ENCODE results near the gene KCNC2. TPM values are rescaled to one million over a fixed set of nuclear protein-coding genes. Genes with fewer than 3 reads are reported as not detected.

Gene KCNC2
- total RNA-seq, 1 donor from 2014 or later, result not detected

- Mint-ChIP-seq H3K36me3 (ENCODE audit: low read depth) (no peaks in the 10 kb centered on the region), H3K4me1 (ENCODE audit: low read depth) (no peaks in the 10 kb centered on the region)
- intact Hi-C loops (cut with micrococcal nuclease), result no loop called here
Observed at GRCh38 chr12:75139196-75139595, 70.4 kb downstream of the KCNC2 start.

DNA sequence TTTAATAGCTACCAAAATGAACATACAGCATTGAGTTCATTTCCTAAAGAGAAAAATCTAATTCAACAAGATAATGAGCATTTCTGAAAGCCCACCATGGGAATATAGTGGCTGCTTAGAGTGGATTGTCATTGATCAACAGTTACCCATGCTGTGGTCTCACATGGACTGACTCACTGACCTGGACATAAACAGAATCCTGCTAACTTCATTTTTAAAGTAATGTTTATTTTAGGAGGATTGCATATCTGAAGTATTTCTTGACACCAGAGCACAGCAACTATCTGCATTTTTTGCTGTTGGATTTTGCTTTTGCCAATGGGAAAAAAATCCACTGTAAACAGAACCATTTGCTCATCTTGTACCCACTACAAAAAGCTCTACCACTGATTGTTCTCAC lies 71.7 kb downstream of the KCNC2 start:
- no peak overlapping the region for H3K27ac Mint-ChIP-seq
- H3K4me1 Mint-ChIP-seq (ENCODE audit: low read depth), result no peaks in the 10 kb centered on the region
- intact Hi-C loops (cut with micrococcal nuclease), result no loop called here
- no peaks in the 10 kb centered on the region for H3K9me3 Mint-ChIP-seq
- no peak for DNase-seq (ENCODE audit: low spot score)
- no peaks in the 10 kb centered on the region for H3K36me3 Mint-ChIP-seq (ENCODE audit: low read depth)
- no peaks in the 10 kb centered on the region for H3K27me3 Mint-ChIP-seq (ENCODE audit: low read depth)
- no peak overlapping the region for H3K4me3 Mint-ChIP-seq (ENCODE audit: low read depth)

More at GRCh38 chr12:75139196-75139595, 70.4 kb downstream of the KCNC2 start:
- Mint-ChIP-seq H3K27me3 (ENCODE audit: low read depth) (no peaks in the 10 kb centered on the region), H3K27ac (no peak overlapping the region), H3K4me3 (ENCODE audit: low read depth) (no peak overlapping the region), H3K9me3 (no peaks in the 10 kb centered on the region)
- DNase-seq (ENCODE audit: low spot score), result no peak

DNA sequence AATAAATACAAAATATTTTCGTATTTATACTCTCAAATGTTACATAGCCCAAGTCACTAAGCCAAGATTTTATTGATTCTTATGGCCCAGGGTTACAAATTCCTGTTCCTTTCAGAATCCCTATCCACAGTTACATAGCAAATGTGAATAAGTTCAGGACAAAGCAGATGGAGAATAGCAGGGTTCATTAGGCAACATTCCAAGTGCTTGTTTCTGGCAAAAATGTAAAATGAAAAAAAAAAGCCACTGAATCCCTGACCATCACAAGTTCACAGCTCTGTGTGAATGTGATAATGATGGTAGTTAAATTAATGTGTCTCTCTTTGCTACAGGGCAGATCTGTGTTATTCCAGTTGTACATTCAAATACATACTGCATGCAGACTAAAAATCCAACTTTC lies 74.6 kb downstream of the KCNC2 start:
- no peaks in the 10 kb centered on the region for H3K27me3 Mint-ChIP-seq (ENCODE audit: low read depth)
- no peaks in the 10 kb centered on the region for H3K9me3 Mint-ChIP-seq
- no peaks in the 10 kb centered on the region for H3K4me1 Mint-ChIP-seq (ENCODE audit: low read depth)
- no peaks in the 10 kb centered on the region for H3K36me3 Mint-ChIP-seq (ENCODE audit: low read depth)
- intact Hi-C loops (cut with micrococcal nuclease), result no loop called here
- no peak for DNase-seq (ENCODE audit: low spot score)
- H3K27ac Mint-ChIP-seq, result no peak overlapping the region
- no peak overlapping the region for H3K4me3 Mint-ChIP-seq (ENCODE audit: low read depth)

- Mint-ChIP-seq H3K4me1 (ENCODE audit: low read depth) (no peaks in the 10 kb centered on the region), H3K36me3 (ENCODE audit: low read depth) (no peaks in the 10 kb centered on the region), H3K9me3 (no peaks in the 10 kb centered on the region), H3K4me3 (ENCODE audit: low read depth) (no peak overlapping the region), H3K27ac (no peak overlapping the region), H3K27me3 (ENCODE audit: low read depth) (no peaks in the 10 kb centered on the region)
- DNase-seq (ENCODE audit: low spot score), result no peak
- intact Hi-C loops (cut with micrococcal nuclease), result no loop called here
Observed at GRCh38 chr12:75130811-75131210, 78.8 kb downstream of the KCNC2 start.

DNA sequence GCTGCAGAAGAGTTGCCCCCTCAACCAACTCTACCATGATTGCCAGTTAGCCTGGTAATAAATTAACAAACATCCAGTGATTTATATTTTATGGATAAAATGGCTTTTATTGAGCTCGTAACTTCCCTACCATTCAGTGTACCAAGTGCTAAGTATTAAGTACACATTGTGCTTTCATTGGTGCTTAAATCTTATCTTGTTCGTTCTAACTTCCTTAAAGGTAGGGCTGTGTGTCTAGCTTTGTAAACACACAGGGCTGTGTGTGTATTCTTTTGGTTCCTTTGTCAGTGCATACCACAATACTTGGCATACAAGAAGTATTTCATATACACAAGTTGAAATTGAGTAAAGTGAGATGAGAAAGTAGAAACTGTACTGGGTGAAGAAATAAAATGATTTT lies 80.4 kb downstream of the KCNC2 start:
- Mint-ChIP-seq H3K9me3 (no peaks in the 10 kb centered on the region), H3K4me1 (ENCODE audit: low read depth) (no peaks in the 10 kb centered on the region), H3K4me3 (ENCODE audit: low read depth) (no peak overlapping the region), H3K36me3 (ENCODE audit: low read depth) (no peaks in the 10 kb centered on the region), H3K27ac (no peak overlapping the region), H3K27me3 (ENCODE audit: low read depth) (no peaks in the 10 kb centered on the region)
- no peak for DNase-seq (ENCODE audit: low spot score)
- intact Hi-C loops (cut with micrococcal nuclease), result no loop called here

- intact Hi-C loops (cut with micrococcal nuclease), result no loop called here
- Mint-ChIP-seq H3K27me3 (ENCODE audit: low read depth) (no peaks in the 10 kb centered on the region), H3K27ac (no peak overlapping the region), H3K9me3 (no peaks in the 10 kb centered on the region), H3K4me3 (ENCODE audit: low read depth) (no peak overlapping the region), H3K4me1 (ENCODE audit: low read depth) (no peaks in the 10 kb centered on the region), H3K36me3 (ENCODE audit: low read depth) (no peaks in the 10 kb centered on the region)
- no peak for DNase-seq (ENCODE audit: low spot score)
Observed at GRCh38 chr12:75121036-75121705, 88.5 kb downstream of the KCNC2 start.

DNA sequence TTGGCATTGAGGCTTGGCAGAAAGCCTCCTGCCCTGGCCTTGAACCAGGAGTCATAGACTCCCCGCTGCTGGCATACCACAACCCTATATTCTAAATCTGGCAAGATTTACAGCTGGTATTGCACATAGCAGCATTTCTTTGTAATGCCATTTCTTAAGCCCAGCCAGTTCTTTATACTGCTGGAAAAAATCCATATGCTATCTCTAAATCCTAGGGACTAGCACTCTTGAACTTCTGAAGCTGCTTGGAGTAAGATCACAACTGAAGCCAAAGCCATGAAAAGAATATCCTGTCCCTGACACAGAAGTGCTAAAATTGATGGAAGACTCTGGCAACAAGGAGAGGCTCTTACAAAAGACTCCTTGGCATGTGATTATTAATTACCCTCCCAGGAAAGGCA lies 89.3 kb downstream of the KCNC2 start:
- H3K27me3 Mint-ChIP-seq (ENCODE audit: low read depth), result no peaks in the 10 kb centered on the region
- intact Hi-C loops (cut with micrococcal nuclease), result no loop called here
- H3K4me3 Mint-ChIP-seq (ENCODE audit: low read depth), result no peak overlapping the region

GRCh38 chr12:75116646-75117198 lies 92.9 kb downstream of the KCNC2 start:
- Mint-ChIP-seq H3K4me1 (ENCODE audit: low read depth) (no peaks in the 10 kb centered on the region), H3K36me3 (ENCODE audit: low read depth) (no peaks in the 10 kb centered on the region), H3K27ac (no peak overlapping the region), H3K9me3 (no peaks in the 10 kb centered on the region), H3K4me3 (ENCODE audit: low read depth) (no peak overlapping the region), H3K27me3 (ENCODE audit: low read depth) (no peaks in the 10 kb centered on the region)
- intact Hi-C loops (cut with micrococcal nuclease), result no loop called here
- no peak for DNase-seq (ENCODE audit: low spot score)

More for the DNA sequence above, 89.3 kb downstream of the KCNC2 start:
- no peak for DNase-seq (ENCODE audit: low spot score)
- H3K4me1 Mint-ChIP-seq (ENCODE audit: low read depth), result no peaks in the 10 kb centered on the region
- no peaks in the 10 kb centered on the region for H3K9me3 Mint-ChIP-seq
- H3K27ac Mint-ChIP-seq, result no peak overlapping the region
- no peaks in the 10 kb centered on the region for H3K36me3 Mint-ChIP-seq (ENCODE audit: low read depth)

GRCh38 chr12:75115748-75116147 lies 93.9 kb downstream of the KCNC2 start:
- Mint-ChIP-seq H3K27ac (no peak overlapping the region), H3K27me3 (ENCODE audit: low read depth) (no peaks in the 10 kb centered on the region), H3K36me3 (ENCODE audit: low read depth) (no peaks in the 10 kb centered on the region), H3K9me3 (no peaks in the 10 kb centered on the region), H3K4me1 (ENCODE audit: low read depth) (no peaks in the 10 kb centered on the region), H3K4me3 (ENCODE audit: low read depth) (no peak overlapping the region)
- intact Hi-C loops (cut with micrococcal nuclease), result no loop called here
- no peak for DNase-seq (ENCODE audit: low spot score)

- Mint-ChIP-seq H3K27me3 (ENCODE audit: low read depth) (no peaks in the 10 kb centered on the region), H3K4me1 (ENCODE audit: low read depth) (no peaks in the 10 kb centered on the region)
- intact Hi-C loops (cut with micrococcal nuclease), result no loop called here
Observed at GRCh38 chr12:75103822-75104221, 105.8 kb downstream of the KCNC2 start.

DNA sequence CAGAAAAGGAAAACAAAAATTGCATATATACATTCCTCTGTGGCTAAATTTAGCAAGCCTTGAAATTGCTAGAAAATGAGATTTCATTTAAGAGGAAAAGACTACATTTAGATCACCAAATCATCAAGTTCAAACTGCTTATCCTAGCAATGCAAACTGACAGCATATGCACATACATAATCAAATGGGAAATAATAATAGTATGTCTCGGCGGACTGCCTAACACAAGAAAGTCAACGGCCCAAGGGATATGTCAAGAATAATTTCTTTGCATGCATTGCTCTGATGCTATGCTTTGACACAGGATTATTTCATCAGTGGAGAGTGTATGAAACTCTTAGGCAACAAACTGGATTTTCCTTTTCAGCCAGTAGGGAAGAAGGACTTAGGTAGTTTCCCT lies 107.9 kb downstream of the KCNC2 start:
- intact Hi-C loops (cut with micrococcal nuclease), result no loop called here
- no peaks in the 10 kb centered on the region for H3K27me3 Mint-ChIP-seq (ENCODE audit: low read depth)
- no peaks in the 10 kb centered on the region for H3K4me1 Mint-ChIP-seq (ENCODE audit: low read depth)
- DNase-seq (ENCODE audit: low spot score), result no peak
- no peak overlapping the region for H3K27ac Mint-ChIP-seq
- H3K9me3 Mint-ChIP-seq, result no peaks in the 10 kb centered on the region
- no peaks in the 10 kb centered on the region for H3K36me3 Mint-ChIP-seq (ENCODE audit: low read depth)
- H3K4me3 Mint-ChIP-seq (ENCODE audit: low read depth), result no peak overlapping the region

More at GRCh38 chr12:75103822-75104221, 105.8 kb downstream of the KCNC2 start:
- Mint-ChIP-seq H3K9me3 (no peaks in the 10 kb centered on the region), H3K27ac (no peak overlapping the region), H3K4me3 (ENCODE audit: low read depth) (no peak overlapping the region), H3K36me3 (ENCODE audit: low read depth) (no peaks in the 10 kb centered on the region)
- DNase-seq (ENCODE audit: low spot score), result no peak

DNA sequence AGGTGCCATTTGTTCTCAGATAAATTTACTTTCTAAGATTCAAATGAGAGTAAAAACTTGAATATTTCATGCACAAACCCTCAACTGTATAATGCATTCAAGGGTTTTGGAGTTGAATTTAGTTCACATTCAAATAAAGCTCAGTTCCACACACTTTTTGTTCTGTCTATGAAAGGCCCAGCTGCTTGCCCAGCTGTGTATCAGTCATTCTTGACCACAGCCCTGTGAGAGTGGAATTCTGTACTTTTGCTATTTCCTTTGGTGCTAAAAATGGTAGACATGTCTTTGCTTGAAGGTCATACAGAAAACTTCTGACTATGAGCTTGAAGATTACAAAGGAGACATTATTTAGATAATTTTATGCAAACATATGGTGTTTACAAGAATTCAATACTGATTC lies 110.4 kb downstream of the KCNC2 start:
- intact Hi-C loops (cut with micrococcal nuclease), result no loop called here
- Mint-ChIP-seq H3K27me3 (ENCODE audit: low read depth) (no peaks in the 10 kb centered on the region), H3K4me3 (ENCODE audit: low read depth) (no peak overlapping the region), H3K4me1 (ENCODE audit: low read depth) (no peaks in the 10 kb centered on the region), H3K27ac (no peak overlapping the region), H3K9me3 (no peaks in the 10 kb centered on the region), H3K36me3 (ENCODE audit: low read depth) (no peaks in the 10 kb centered on the region)
- no peak for DNase-seq (ENCODE audit: low spot score)

- intact Hi-C loops (cut with micrococcal nuclease), result no loop called here
- H3K27ac Mint-ChIP-seq, result no peak overlapping the region
- no peak overlapping the region for H3K4me3 Mint-ChIP-seq (ENCODE audit: low read depth)
- no peaks in the 10 kb centered on the region for H3K9me3 Mint-ChIP-seq
- DNase-seq (ENCODE audit: low spot score), result no peak
- no peaks in the 10 kb centered on the region for H3K4me1 Mint-ChIP-seq (ENCODE audit: low read depth)
- H3K27me3 Mint-ChIP-seq (ENCODE audit: low read depth), result no peaks in the 10 kb centered on the region
- H3K36me3 Mint-ChIP-seq (ENCODE audit: low read depth), result no peaks in the 10 kb centered on the region
Observed at GRCh38 chr12:75097003-75097402, 112.6 kb downstream of the KCNC2 start.
